Mesenteric fat pad (tissue), 1 donor: ENCODE measurements around the gene EML1. TPM values are rescaled to one million over a fixed set of nuclear protein-coding genes. Genes with fewer than 3 reads are reported as not detected.

Experiments used
- DNase-seq: peaks from one replicate; pipeline ENCODE4 v3.0.0-alpha.2; 2020; ENCODE audit warnings: low spot score
- total RNA-seq: library from RNA; stranded (reverse); fragmentation: NEBNext Ultra II Directional; extraction: Animal tissue kit (Norgen Biotek cat#: 25700); gene quantifications from one replicate; pipeline ENCODE4 v1.2.1, GENCODE V29; 2021
- donor health status: DM: yes; HTN: yes; CAD: no.

Gene EML1
- total RNA-seq, 1 donor from 2014 or later = 32.5 TPM

GRCh38 chr14:99821519-99822508 lies 28.6 kb downstream of the EML1 start:
- no peak for DNase-seq

DNA sequence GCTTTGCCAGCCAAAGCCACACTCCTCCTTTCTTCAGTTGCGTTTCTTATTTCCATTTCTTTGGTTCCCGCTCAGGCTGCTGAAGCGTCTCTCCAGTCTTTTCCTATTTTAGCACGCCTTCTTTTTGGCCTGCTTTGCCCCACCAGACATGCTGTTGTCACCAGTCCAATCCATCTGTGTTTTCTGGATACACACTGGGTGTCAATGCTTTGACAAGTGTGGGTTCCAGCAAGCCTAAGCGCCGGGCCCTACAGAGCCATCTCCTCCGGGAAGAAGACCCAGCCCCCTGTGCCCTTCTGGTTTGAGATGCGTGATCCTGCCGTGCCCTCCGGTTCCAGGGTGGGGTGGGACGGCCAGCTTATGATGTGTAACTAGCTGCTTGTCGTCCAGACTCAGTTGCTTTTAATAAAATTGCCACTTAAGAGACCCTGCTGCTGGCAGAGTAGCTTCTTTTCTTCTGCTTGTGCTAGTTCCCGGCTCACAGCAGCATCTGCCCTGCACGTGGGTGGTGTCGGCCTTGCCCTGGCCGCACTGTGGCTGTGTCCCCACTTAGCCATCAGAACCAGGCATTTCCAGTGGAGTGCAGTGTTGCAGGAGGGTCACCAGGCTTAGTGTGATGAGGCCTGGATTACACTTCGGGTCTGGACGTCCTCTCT lies 29.7 kb downstream of the EML1 start:
- no peak for DNase-seq

DNA sequence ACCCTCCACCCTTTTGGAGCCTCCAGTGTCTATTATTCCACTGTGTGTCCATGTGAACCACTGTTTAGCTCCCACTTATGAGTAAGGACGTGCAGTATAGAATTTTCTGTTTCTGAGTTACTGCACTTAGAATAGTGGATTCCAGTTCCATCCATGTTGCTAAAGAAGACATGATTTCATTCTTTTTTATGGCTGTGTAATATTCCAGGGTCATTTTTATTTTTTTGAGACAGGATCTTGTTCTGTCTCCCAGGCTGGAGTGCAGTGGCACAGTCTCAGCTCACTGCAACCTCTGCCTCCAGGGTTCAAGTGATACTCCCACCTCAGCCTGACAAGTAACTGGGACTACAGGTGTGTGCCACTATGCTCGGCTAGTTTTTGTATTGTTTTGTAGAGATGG lies 31.6 kb downstream of the EML1 start:
- no peak for DNase-seq

DNA sequence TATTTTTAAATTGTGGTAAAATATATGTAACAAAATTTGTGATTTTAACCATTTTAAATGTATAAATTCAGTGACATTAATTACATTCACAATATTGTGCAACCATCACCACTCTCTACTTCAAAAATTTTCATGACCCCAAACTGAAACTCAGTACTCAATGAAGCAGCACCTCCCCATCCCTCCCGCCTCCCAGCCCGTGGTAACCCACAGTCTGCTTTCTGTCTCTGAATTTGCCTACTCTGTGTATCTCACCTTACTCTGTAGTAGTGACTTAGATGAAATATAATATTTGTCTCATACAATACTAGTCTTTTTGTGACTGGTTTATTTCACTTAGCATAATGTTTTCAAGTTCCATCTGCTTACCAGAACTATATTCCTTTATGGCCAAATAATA lies 36.2 kb downstream of the EML1 start:
- DNase-seq = no peak

- DNase-seq = no peak
Observed at GRCh38 chr14:99831303-99831702, 38.1 kb downstream of the EML1 start.

GRCh38 chr14:99831903-99832685 lies 38.9 kb downstream of the EML1 start:
- DNase-seq = no peak

- no peak for DNase-seq
Observed at GRCh38 chr14:99837822-99838221, 44.6 kb downstream of the EML1 start.

GRCh38 chr14:99838639-99839134 lies 45.5 kb downstream of the EML1 start:
- DNase-seq = no peak

GRCh38 chr14:99839696-99840095 lies 46.5 kb downstream of the EML1 start:
- no peak for DNase-seq

- no peak for DNase-seq
Observed at GRCh38 chr14:99840265-99840664, 47.1 kb downstream of the EML1 start.

DNA sequence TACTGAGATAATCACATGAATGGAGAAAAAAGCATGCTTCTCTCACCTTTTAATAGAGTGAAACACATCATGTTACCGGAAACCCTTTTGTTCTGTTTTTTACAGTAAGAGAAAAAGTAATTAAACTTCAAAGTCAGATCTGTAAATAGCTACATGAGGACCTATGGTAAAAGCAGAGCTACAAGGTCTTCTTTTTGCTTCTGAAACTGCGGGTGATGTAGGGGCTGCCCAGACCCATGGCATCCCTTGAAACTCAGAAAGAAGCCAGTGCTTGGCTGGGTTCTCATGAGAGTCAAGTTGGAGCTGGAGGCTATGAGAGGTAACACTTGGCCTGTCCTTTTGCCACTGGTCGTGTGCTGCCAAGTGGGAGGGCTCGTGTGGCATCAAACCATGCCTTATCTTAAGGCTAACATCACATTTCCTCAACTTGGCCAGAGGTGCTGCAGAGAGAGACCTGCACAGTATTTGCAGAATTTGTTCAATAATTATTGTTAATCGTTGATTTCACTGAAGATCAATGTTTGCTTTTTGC lies 47.6 kb downstream of the EML1 start:
- no peak for DNase-seq

- DNase-seq = no peak
Observed at GRCh38 chr14:99841436-99842071, 48.3 kb downstream of the EML1 start.

GRCh38 chr14:99842141-99842540 lies 48.9 kb downstream of the EML1 start:
- no peak for DNase-seq

GRCh38 chr14:99846808-99847207 lies 53.6 kb downstream of the EML1 start:
- no peak for DNase-seq

- no peak for DNase-seq
Observed at GRCh38 chr14:99850709-99851108, 57.5 kb downstream of the EML1 start.

DNA sequence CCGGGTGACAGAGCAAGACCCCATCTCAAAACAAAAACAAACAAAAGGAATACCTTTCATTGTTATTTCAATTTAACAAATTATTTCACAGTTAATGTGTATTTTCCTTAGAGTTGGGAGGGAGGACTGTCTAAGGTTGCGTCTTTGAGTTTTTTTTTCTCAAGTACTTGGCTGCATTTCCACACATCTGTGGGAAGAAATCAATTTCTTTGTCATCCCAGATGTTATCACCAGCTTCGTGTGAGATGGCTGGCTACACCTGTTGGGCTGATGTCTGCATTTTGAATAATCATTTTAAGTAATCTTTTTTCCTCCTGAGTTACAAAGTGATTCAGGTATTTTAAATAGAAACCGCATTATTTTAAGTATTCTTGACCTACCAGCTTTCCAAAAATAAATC lies 59.4 kb downstream of the EML1 start:
- DNase-seq = no peak

- DNase-seq = no peak
Observed at GRCh38 chr14:99853206-99853605, 60.0 kb downstream of the EML1 start.

- DNase-seq = no peak
Observed at GRCh38 chr14:99854831-99855230, 61.6 kb downstream of the EML1 start.

DNA sequence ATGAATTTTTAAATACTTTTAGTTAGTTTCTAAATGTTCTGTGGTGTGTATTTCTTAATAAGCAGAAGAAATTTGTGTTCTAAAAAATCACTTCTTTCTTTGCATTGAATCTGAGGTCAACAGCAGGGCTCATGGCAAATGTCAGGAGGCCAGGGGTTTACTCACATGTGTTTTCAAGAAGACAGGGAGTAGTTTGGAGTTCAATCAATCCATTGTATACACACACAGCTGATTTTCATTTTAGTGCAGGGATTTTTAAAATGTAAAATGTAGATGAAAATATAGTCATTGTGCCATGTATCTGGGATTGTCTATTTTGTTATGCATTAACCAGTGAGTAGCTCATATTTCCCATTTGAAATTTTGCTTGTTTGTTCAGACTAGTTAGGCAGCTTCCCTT lies 62.1 kb downstream of the EML1 start:
- no peak for DNase-seq

DNA sequence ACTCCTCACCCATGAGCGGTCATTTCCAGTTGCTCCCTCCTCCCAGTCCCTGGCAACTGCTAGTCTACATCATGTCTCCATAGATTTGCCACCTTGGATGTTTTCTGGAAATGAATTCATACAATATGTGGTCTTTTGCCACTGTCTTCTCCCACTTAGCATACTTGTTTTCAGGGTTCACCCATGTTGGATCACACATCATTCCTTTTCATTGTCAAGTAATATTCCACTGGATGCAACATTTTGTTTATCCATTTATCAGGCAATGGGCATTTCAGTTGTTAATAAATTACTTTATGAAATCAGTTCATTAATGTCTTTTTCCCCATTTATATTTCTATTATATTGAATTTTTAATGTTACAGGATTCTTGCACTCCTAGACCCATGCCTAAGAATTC lies 64.3 kb downstream of the EML1 start:
- no peak for DNase-seq

DNA sequence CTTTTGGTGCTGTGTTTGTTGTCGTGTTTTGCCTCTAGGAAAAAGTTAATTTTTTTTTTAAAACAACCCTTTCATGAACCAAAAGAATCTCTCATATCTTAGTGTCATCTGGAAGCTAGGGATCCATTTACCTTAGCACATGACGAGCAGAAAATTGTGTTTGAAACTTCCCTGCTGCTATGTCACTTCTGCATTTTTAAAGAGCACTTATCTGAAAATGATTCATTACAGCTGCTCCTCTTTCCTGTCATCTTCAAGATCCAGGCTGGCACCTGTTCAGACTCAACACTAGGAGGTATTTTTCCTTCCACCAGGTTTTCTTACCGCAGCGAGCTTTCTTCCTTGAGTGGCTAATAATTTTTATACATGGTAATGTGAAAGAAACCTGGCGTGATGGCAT lies 67.0 kb downstream of the EML1 start:
- DNase-seq = no peak
